Measurements from ENCODE around the gene GIMAP8. TPM values are rescaled to one million over a fixed set of nuclear protein-coding genes. Genes with fewer than 3 reads are reported as not detected.

The GIMAP8 gene
- total RNA-seq, 2 donors from 2014 or later, result 5.8 to 13.4 TPM

DNA sequence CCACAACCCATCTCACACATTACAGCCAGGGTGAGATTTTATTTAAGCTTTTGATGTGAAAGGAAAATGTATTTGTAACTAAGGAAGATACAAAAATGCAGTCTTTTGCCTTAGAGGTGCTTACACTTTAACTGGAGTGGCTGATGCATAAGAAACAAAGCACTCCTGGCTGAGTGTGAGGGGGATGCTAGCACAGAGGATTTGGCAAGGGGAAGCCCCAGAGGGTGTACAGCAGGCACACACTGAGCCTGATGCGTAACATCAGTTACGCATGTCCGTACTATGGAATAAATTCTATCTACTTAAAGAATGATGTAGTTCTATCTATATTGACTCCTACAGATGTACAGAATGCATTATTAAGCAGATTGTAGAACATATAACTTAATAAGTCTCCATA lies 17.8 kb downstream of the GIMAP8 start:
- no peak for DNase-seq (ENCODE audit: low spot score)
- Histone ChIP-seq H3K27ac (no peak overlapping the region), H3K4me1 (ENCODE audit: control insufficient read depth in 1 of 2, low read depth in 2 of 2) (no peaks in the 10 kb centered on the region), H3K4me3 (no peak overlapping the region), H3K9me3 (no peaks in the 10 kb centered on the region), H3K27me3 (replicated peaks; ENCODE audit: insufficient read depth) (no peaks in the 10 kb centered on the region), H3K36me3 (no peaks in the 10 kb centered on the region)
- no peak for ATAC-seq (ENCODE audit: insufficient number of reproducible peaks, low FRiP score, low read depth)
- TF ChIP-seq, protein P1, sequence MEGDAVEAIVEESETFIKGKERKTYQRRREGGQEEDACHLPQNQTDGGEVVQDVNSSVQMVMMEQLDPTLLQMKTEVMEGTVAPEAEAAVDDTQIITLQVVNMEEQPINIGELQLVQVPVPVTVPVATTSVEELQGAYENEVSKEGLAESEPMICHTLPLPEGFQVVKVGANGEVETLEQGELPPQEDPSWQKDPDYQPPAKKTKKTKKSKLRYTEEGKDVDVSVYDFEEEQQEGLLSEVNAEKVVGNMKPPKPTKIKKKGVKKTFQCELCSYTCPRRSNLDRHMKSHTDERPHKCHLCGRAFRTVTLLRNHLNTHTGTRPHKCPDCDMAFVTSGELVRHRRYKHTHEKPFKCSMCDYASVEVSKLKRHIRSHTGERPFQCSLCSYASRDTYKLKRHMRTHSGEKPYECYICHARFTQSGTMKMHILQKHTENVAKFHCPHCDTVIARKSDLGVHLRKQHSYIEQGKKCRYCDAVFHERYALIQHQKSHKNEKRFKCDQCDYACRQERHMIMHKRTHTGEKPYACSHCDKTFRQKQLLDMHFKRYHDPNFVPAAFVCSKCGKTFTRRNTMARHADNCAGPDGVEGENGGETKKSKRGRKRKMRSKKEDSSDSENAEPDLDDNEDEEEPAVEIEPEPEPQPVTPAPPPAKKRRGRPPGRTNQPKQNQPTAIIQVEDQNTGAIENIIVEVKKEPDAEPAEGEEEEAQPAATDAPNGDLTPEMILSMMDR (IDR thresholded peaks at IDR 0.05), result no peak

- Histone ChIP-seq H3K27me3 (replicated peaks; ENCODE audit: insufficient read depth) (no peaks in the 10 kb centered on the region), H3K9me3 (no peaks in the 10 kb centered on the region), H3K27ac (no peak overlapping the region), H3K36me3 (no peaks in the 10 kb centered on the region), H3K4me3 (no peak overlapping the region), H3K4me1 (ENCODE audit: control insufficient read depth in 1 of 2, low read depth in 2 of 2) (no peaks in the 10 kb centered on the region)
- TF ChIP-seq, protein P1 (IDR thresholded peaks at IDR 0.05), result no peak
- ATAC-seq (ENCODE audit: insufficient number of reproducible peaks, low FRiP score, low read depth), result no peak
- DNase-seq (ENCODE audit: low spot score), result no peak
Measured at GRCh38 chr7:150471886-150472285, 21.5 kb downstream of the GIMAP8 start.

DNA sequence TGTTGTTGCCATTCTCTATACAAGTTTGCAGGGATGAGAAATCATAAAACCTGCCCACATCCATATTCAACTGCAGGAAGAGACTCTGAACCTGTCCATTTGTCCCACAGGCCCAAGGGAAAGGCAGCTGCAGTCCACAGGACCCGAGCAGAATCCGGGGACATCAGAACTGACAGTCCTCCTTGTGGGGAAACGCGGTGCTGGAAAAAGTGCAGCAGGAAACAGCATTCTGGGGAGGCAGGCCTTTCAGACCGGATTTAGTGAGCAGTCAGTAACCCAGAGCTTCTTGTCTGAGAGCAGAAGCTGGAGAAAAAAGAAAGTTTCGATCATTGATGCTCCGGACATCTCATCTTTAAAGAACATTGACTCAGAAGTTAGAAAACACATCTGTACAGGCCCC lies 23.5 kb downstream of the GIMAP8 start:
- Histone ChIP-seq H3K27me3 (replicated peaks; ENCODE audit: insufficient read depth) (no peaks in the 10 kb centered on the region), H3K36me3 (no peaks in the 10 kb centered on the region), H3K27ac (no peak overlapping the region), H3K9me3 (no peaks in the 10 kb centered on the region), H3K4me1 (ENCODE audit: control insufficient read depth in 1 of 2, low read depth in 2 of 2) (no peaks in the 10 kb centered on the region), H3K4me3 (no peak overlapping the region)
- DNase-seq (ENCODE audit: low spot score) (no peak), ATAC-seq (ENCODE audit: insufficient number of reproducible peaks, low FRiP score, low read depth) (no peak)
- TF ChIP-seq, protein P1 (IDR thresholded peaks at IDR 0.05), result no peak

DNA sequence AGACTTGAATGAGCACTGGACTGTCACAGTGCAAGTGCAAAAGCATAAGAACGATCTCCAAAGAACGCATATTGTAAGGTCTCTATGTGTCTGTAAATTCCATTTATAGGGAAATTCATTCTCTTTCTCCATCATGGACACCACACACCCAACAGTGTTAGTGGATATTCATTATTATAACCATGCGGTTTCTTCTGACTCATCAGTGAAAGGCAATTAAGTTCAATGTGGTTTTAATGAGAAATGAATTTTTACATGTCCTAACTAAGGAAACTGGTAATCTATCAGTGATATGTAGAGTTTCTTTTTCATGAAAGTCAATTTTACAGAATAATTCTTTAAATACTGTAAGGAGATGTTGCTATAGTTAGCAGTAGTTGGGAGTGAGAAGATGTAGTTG lies 25.9 kb downstream of the GIMAP8 start:
- Histone ChIP-seq H3K27me3 (replicated peaks; ENCODE audit: insufficient read depth) (no peaks in the 10 kb centered on the region), H3K36me3 (no peaks in the 10 kb centered on the region), H3K4me3 (no peak overlapping the region), H3K27ac (no peak overlapping the region), H3K4me1 (ENCODE audit: control insufficient read depth in 1 of 2, low read depth in 2 of 2) (no peaks in the 10 kb centered on the region), H3K9me3 (no peaks in the 10 kb centered on the region)
- TF ChIP-seq, protein P1 (IDR thresholded peaks at IDR 0.05), result no peak
- no peak for ATAC-seq (ENCODE audit: insufficient number of reproducible peaks, low FRiP score, low read depth)
- no peak for DNase-seq (ENCODE audit: low spot score)

GRCh38 chr7:150476819-150477631 lies 26.6 kb downstream of the GIMAP8 start:
- H3K27ac ChIP-seq, result no peak overlapping the region
- ATAC-seq (ENCODE audit: insufficient number of reproducible peaks, low FRiP score, low read depth), result no peak
- TF ChIP-seq, protein P1 (IDR thresholded peaks at IDR 0.05), result no peak

More at GRCh38 chr7:150476819-150477631, 26.6 kb downstream of the GIMAP8 start:
- no peaks in the 10 kb centered on the region for H3K9me3 ChIP-seq
- peaks cover 0 to 1% of the 10 kb centered on the region in 2 donors for H3K4me1 ChIP-seq (ENCODE audit: control insufficient read depth in 1 of 2, low read depth in 2 of 2)
- no peak for DNase-seq (ENCODE audit: low spot score)
- no peaks in the 10 kb centered on the region for H3K36me3 ChIP-seq
- H3K27me3 ChIP-seq (replicated peaks; ENCODE audit: insufficient read depth), result no peaks in the 10 kb centered on the region
- no peak overlapping the region for H3K4me3 ChIP-seq
